CD1c-positive myeloid dendritic cell (primary cell): ENCODE results near the gene PLPPR3.

Source experiments
- DNase-seq: peaks from one replicate; pipeline ENCODE4 v3.0.0-alpha.2; 2016; ENCODE audit errors: extremely low spot score

The PLPPR3 gene

GRCh38 chr19:797528-798414, 24.0 kb downstream of the PLPPR3 start:
- peak; percentile 96 for DNase-seq

GRCh38 chr19:796692-797527, 24.8 kb downstream of the PLPPR3 start, which contains the start of gene PTBP1:
TSS of gene PTBP1 (plus strand) at chr19:797452. CDS start at chr19:797498, 46 bp downstream.
- DNase-seq, result peak; percentile 100

DNA sequence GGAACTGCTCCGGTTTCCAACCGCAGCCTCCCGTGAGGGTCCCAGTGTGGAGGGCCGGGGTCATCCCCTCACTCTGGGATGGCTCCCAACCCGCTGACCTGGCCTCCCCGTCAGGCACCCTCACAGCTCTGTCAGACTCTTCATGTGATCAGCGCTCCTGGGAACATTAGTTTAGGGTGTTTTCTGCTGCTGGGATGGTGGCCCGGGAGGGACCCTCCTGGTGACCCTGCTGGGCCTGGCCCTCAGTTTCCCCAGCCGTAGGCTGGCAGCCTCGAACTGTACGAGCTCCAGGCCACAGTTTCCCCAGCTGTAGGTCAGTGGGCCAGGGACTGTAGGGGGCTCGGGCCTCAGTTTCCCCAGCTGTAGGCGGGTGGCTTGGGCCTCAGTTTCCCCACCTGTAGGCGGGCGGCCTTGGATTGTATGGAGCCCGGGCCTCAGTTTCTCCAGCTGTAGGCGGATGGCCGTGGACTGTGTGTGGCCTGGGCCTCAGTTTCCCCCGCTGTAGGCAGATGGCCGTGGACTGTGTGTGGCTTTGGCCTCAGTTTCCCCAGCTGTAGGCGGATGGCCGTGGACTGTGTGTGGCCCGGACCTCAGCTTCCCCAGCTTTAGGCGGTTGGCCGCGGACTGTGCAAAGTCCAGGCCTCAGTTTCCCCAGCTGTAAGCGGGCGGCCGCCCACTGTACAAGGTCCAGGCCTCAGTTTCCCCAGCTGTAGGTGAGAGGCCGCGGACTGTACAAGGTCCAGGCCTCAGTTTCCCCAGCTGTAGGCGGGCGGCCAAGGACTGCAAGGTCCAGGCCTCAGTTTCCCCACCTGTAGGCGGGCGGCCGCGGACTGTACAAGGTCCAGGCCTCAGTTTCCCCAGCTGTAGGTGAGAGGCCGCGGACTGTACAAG, 25.8 kb downstream of the PLPPR3 start:
- no peak for DNase-seq

- DNase-seq, result no peak
Observed at GRCh38 chr19:795073-795611, 26.6 kb downstream of the PLPPR3 start.

- no peak for DNase-seq
Observed at GRCh38 chr19:793806-794205, 27.9 kb downstream of the PLPPR3 start.

GRCh38 chr19:792306-792885, 29.4 kb downstream of the PLPPR3 start:
- DNase-seq, result no peak

DNA sequence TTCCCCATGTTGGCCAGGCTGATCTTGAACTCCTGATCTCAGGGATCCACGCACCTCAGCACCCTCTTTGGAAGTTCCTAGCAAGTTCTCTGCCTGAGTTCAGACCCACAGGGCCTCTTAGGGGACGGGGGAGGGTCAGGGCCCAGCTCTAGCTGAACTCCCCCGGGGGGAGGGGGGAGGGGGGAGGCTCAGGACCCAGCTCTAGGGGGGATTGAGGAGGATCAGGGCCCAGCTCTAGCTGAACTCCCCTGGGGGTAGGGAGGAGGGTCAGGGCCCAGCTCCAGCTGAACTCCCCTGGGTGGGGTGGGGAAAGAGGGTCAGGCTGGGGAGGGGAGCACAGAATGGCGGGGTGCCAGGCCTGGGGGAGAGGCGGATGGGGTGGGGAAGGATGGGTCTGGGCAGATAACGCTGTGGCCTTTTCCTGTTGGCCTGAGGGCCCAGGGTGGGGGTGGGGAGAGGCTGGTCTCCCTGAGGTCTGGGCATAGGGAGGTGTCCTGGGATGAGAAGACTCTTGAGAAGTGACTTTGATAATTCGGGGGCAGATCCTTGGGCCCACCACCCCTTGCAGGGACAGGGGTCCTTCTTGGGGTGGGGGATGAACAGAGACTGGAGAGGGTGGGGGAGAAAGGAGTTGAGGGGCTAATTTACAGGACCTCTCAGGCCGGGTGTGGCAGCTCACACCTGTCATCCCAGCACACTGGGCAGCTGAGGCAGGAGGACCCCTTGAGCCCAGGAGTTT, 30.0 kb downstream of the PLPPR3 start:
- DNase-seq, result no peak

GRCh38 chr19:791007-791566, 30.7 kb downstream of the PLPPR3 start:
- no peak for DNase-seq

- DNase-seq, result no peak
Observed at GRCh38 chr19:789701-790060, 32.1 kb downstream of the PLPPR3 start.

DNA sequence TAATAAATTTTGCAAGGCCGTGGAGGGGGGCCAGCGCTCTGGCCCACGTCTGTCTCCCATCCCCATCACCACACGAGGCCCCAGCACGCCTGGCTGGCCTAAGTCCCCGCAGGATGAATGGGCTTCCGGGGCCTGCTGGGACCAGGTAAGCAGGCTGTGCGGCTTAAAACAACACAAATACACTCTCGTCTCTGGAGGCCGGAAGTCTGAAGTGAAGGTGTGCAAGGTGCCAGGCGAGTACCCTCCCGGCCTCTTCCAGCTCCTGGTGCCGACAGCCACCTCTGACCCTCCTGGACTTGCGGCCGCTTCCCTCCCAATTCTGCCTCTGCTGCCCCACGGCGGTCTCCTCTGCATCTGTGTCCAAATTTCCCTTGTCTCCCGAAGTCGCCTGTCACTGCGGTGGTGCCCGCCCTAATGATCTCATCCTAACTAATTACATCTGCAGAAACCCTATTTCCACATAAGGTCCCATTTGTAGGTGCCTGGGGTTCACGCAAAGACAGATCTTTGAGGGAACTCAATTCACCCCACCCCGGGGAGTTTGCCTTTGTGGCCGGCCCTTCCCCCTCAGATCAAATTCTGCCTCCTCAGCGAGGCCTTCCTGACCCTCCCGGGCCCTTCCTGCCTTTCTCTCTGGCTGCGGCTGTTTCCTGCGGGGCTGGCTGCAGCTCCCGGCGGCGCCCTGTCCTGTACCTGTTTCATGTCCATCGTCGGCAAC, 32.6 kb downstream of the PLPPR3 start:
- peak; percentile 52 for DNase-seq

- DNase-seq, result no peak
Observed at GRCh38 chr19:788686-788982, 33.1 kb downstream of the PLPPR3 start.

GRCh38 chr19:787536-787935, 34.2 kb downstream of the PLPPR3 start:
- no peak for DNase-seq

DNA sequence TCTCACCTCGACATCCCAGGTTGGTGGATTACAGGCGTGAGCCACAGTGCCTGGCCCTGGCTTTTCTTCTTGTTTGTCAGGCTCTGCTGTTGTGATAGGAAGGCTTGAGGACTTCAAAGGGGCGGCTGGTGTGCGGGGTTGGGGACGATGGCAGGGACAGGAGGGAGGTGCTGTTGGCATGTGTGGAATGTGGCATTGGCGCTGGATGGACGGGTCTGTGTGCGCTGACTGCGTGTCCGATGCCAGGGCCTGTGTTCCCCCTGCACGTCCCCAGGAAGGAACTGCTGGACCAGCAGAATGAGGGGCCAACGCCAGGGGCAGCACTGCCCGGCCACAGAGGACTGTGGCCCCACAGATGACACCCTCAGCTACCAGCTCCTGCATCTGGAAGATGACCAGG, 37.2 kb downstream of the PLPPR3 start:
- no peak for DNase-seq

DNA sequence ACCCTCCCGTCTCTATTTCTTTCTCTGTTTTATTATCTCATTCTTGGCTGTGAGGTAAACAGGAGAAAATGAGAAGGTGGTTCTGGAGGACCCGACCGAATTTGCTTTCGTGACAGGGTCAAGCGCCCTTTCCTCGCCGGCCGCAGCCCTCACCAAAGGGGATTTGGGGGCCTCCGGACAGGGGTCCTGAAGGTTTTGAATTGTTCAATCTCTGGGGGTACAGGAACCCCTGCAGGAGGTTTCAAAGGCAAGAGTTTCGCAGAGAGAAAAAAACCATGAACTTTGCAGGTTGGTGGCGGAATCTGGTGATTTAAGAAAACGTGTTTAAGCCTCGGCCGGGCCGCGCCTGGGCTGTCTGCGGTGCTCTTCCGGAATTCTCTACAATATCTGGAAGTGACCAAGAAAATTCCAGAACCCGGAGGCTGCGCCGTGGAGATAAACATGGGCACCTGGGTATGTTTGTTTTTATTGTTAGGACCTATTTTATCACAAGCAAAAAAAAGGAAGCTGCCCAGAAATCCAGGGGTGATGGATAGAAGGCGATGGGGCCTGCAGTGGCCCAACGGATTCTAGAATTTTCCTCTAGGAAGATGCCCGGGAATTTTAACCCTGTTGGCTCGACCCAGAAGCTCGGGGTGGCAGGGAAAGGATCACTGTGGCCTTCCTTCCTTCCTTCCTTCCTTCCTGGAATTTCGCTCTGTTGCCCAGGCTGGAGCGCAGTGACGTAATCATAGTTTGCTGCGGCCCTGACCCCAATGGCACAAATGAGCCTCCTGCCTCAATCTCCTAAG, 38.7 kb downstream of the PLPPR3 start:
- DNase-seq, result no peak

- DNase-seq, result no peak
Observed at GRCh38 chr19:782185-782877, 39.4 kb downstream of the PLPPR3 start.

- DNase-seq, result no peak
Observed at GRCh38 chr19:781800-782184, 40.0 kb downstream of the PLPPR3 start.

DNA sequence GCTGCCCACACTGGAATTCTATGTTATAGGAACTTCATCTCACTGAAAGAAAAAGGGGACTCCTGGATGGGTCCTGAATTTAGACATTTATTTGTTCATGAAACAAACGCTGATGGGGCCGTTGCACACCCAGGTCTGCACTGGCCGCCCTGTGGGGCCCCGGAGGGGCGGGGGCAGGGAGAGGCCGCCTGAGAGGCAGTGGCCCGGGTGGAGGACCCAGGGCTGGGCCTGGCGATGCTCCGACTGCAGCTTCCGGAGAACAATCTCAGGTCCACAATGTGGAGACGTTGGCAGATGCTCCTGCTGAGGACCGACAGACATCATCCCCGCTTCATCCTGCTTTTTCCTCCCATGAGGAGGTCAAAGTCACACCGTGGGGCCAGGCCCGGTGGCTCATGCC, 40.8 kb downstream of the PLPPR3 start:
- DNase-seq, result no peak
